Breast epithelium (tissue), 4 donors: ENCODE measurements around the gene TMEM45B. TPM values are rescaled to one million over a fixed set of nuclear protein-coding genes. Genes with fewer than 3 reads are reported as not detected.
A peak's percentile ranks its signal among the peaks of the same experiment; 100 is the strongest.

Experiments used
- DNase-seq, 2 donors: peaks; one replicate each; pipeline ENCODE4 v3.0.0-alpha.2; 2019; ENCODE audit warnings: low spot score in 2 of 2
- H3K27ac ChIP-seq, 2 donors: fragments of 200-600 bp; sonication (generic) in 1 of 2; one replicate each; pipeline ENCODE4 v1.5.1; 2016 to 2019; ENCODE audit warnings: mild to moderate bottlenecking in 1 of 2
- H3K27me3 ChIP-seq, 2 donors: fragments of 200-600 bp; sonication (generic) in 1 of 2; one replicate each; pipeline versions ENCODE4 v1.5.1 to v1.6.0; 2017 to 2019; ENCODE audit warnings: control low read depth in 1 of 2, mild to moderate bottlenecking in 1 of 2
- H3K36me3 ChIP-seq: fragments of 200-600 bp; one replicate; pipeline ENCODE4 v1.5.1; 2019
- H3K4me1 ChIP-seq, 2 donors: fragments of 200-600 bp; sonication (generic); one replicate each; pipeline ENCODE4 v1.5.1; 2016 to 2019; ENCODE audit warnings: control low read depth in 1 of 2
- H3K4me3 ChIP-seq, 3 donors: fragments of 200-600 bp; sonication (generic); 1 replicate in 2 of 3; 2 replicates in 1 of 3; pipeline ENCODE4 v1.5.1; 2016 to 2019; ENCODE audit warnings: mild to moderate bottlenecking in 3 of 3, moderate library complexity in 2 of 3
- H3K9me3 ChIP-seq, 2 donors: fragments of 200-600 bp; sonication (generic) in 1 of 2; one replicate each; pipeline ENCODE4 v1.5.1; 2016 to 2019; ENCODE audit warnings: control low read depth in 1 of 2
- CTCF ChIP-seq, 3 donors: fragments of 450-650 bp; IDR thresholded peaks; one replicate each; pipeline ENCODE4 v1.5.1; 2016 to 2017; ENCODE audit warnings: antibody characterized with exemption in 3 of 3, mild to moderate bottlenecking in 3 of 3, moderate library complexity in 3 of 3
- POLR2A ChIP-seq: fragments of 450-650 bp; IDR thresholded peaks from one replicate; pipeline ENCODE4 v1.6.1; 2016; ENCODE audit warnings: antibody characterized with exemption, mild to moderate bottlenecking, moderate library complexity
- POLR2AphosphoS5 ChIP-seq, 3 donors: sonication (generic); formaldehyde crosslinking; IDR thresholded peaks; one replicate each; pipeline ENCODE4 v1.6.1; 2017; ENCODE audit warnings: antibody characterized with exemption in 3 of 3
- intact Hi-C: fragments of 100-400 bp; cut with DNase I; formaldehyde crosslinking; loops from one replicate; pipeline ENCODE4 v1.15.1; 2023; ENCODE audit warnings: low total_unique reads
- total RNA-seq, 3 donors: library from RNA; depleted of rRNA; stranded (reverse); fragments of >200 nt; gene quantifications; one replicate each; pipeline ENCODE4 v1.1.0, GENCODE V29; 2016

TMEM45B gene
- 10 to 100 TPM in 1 of 3 donors, 1 to 10 TPM in 1, not detected in 1; 7.3 to 11.8 TPM for total RNA-seq

DNA sequence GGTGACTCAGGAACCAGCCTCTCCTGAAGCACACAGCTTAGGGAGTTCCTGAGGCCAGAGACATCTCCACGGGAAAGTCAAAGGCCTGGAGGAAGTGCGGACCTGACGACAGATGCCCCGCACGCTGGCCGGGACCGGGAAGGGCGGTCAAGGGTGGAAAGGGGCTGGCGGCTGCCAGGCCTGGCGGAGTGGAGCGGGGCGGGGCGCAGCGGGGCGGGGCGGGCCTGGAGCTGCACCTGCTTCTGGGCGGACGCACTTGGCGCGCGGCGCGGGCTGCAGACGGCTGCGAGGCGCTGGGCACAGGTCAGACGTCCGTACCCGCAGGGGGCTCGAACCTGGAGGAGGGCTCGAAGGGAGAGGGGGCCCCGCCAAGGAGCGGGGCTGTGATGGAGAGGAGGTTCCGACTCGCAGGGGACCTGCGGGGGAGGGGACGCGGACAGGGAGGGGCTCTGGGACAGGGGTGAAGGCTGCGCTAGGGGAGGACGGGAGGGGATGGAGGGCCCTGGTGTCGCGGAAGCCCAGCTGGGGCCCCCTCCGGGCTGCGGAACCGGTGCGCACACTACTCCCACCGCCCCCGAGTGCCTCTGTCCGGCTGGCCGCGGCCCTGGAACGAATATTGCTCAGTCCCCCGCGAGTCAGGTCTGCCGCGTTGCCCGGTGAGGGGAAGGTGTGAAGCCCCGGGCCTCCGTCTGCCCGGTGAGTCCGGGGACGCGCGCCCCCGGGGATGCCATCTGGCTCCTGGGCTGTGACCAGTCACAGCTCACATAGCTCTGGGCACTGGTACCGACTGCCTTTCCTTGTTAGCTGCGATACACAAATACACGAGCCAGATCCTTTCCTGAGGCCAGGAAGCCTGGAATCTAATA is at the start of gene TMEM45B:
Gene TMEM45B, plus strand, starts transcription at position 253 of the 866 bp plus-strand sequence. CDS start 36,635 bp downstream, outside the sequence.
- TF ChIP-seq CTCF (IDR thresholded peaks at IDR 0.05) (no peak), POLR2AphosphoS5 (IDR thresholded peaks at IDR 0.05) (no peak), POLR2A (no peak)
- Histone ChIP-seq H3K27ac (no peak within 1 kb of the TSS), H3K9me3 (peaks cover 0 to 6% of the 10 kb centered on the region in 2 donors), H3K4me3 (peak within 1 kb of the TSS in 2 of 3 donors; percentile 50 to 65), H3K36me3 (no peaks in the 10 kb centered on the region), H3K27me3 (no peaks in the 10 kb centered on the region), H3K4me1 (no peaks in the 10 kb centered on the region)
- intact Hi-C loops: no loop called here
- peak in 1 of 2 donors; percentile 69 for DNase-seq

GRCh38 chr11:129766898-129767604 is 48.6 kb upstream of the TMEM45B start:
- TF ChIP-seq POLR2A (no peak), CTCF (IDR thresholded peaks at IDR 0.05) (no peak), POLR2AphosphoS5 (IDR thresholded peaks at IDR 0.05) (no peak)
- Histone ChIP-seq H3K36me3 (no peaks in the 10 kb centered on the region), H3K4me1 (no peaks in the 10 kb centered on the region), H3K27ac (no peak overlapping the region), H3K27me3 (no peaks in the 10 kb centered on the region), H3K9me3 (peaks cover 5 to 6% of the 10 kb centered on the region in 2 donors), H3K4me3 (no peak overlapping the region)
- no peak for DNase-seq
- intact Hi-C loops: no loop called here

DNA sequence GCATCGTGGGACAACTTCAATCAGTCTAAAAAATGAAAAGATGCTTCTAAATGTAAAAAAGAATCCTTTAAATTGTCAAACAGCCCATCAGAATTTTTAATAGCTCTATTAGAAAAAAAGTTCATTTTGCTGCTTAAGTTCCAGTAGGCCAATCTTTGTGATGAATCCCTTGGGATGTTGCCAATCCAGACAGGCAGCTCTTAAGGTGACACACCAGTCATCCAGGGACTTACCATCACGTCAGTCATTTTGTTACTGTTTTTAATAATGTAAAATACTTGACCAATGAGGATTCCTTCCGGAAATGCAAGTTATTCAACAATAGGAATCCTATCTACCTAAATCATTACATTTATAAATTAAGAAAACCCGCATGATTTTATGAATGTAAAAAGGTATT is 47.8 kb upstream of the TMEM45B start:
- no peaks in the 10 kb centered on the region for H3K36me3 ChIP-seq
- peaks cover 5 to 6% of the 10 kb centered on the region in 2 donors for H3K9me3 ChIP-seq
- no peaks in the 10 kb centered on the region for H3K27me3 ChIP-seq
- H3K4me3 ChIP-seq: no peak overlapping the region
- no peak for TF ChIP-seq POLR2AphosphoS5 (IDR thresholded peaks at IDR 0.05)
- TF ChIP-seq POLR2A: no peak
- no peak for TF ChIP-seq CTCF (IDR thresholded peaks at IDR 0.05)
- H3K4me1 ChIP-seq: no peaks in the 10 kb centered on the region
- DNase-seq: no peak
- no peak overlapping the region for H3K27ac ChIP-seq
- intact Hi-C loops: no loop called here

- TF ChIP-seq POLR2AphosphoS5 (IDR thresholded peaks at IDR 0.05): no peak
- no peak for TF ChIP-seq CTCF (IDR thresholded peaks at IDR 0.05)
- TF ChIP-seq POLR2A: no peak
- DNase-seq: no peak
- Histone ChIP-seq H3K4me1 (no peaks in the 10 kb centered on the region), H3K27ac (no peak overlapping the region), H3K27me3 (no peaks in the 10 kb centered on the region), H3K36me3 (no peaks in the 10 kb centered on the region), H3K9me3 (peaks cover 5 to 6% of the 10 kb centered on the region in 2 donors), H3K4me3 (no peak overlapping the region)
- intact Hi-C loops: no loop called here
These were observed 47.3 kb upstream of the TMEM45B start for GRCh38 chr11:129768356-129768755.

DNA sequence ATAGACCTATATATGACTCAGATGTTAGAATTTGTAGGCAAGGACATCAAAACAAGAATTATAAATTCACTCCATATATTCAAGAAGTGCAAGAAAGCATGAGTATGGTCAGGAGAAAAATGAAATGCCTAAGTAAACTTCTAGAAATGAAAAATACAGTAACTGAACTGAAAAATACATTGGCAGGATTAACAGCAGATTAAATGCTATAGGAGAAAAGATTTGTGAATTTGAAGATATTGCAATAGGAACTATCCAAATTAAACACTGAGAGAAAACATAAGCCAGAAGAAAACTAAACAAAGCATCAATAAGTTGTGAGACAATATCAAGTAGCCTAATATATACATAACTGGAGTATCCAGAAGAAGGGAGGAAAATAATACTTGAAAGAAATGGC is 46.6 kb upstream of the TMEM45B start:
- no peak for DNase-seq
- H3K27ac ChIP-seq: no peak overlapping the region
- intact Hi-C loops: no loop called here
- TF ChIP-seq CTCF (IDR thresholded peaks at IDR 0.05): no peak
- no peak for TF ChIP-seq POLR2A
- no peak for TF ChIP-seq POLR2AphosphoS5 (IDR thresholded peaks at IDR 0.05)
- H3K4me3 ChIP-seq: no peak overlapping the region
- no peaks in the 10 kb centered on the region for H3K4me1 ChIP-seq
- no peaks in the 10 kb centered on the region for H3K36me3 ChIP-seq
- H3K9me3 ChIP-seq: peaks cover 5 to 6% of the 10 kb centered on the region in 2 donors
- no peaks in the 10 kb centered on the region for H3K27me3 ChIP-seq
